ENCODE results near the gene SIX3. TPM values are rescaled to one million over a fixed set of nuclear protein-coding genes. Genes with fewer than 3 reads are reported as not detected.

The SIX3 gene
- total RNA-seq, 1 donor: not detected

DNA sequence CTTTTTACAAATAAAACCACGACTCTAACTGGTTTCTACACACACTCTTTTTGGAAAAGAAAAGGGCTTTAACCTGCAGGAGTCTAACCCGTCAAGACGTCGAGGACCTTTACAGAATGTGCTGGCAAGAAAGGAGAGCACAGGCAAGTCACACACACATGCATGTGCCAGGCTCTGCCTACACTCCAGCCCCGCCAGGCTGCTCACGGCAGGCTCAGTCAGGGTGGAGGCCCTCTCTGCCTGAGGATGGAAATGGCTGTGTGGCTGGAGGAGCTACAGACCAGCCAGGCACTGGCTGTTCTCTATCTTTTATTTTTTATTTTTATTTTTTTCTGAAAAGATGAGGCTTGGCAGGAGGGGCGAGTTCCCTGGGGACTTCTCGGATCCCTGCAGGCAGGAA, 10.2 kb downstream of the SIX3 start:
- Histone ChIP-seq H3K27ac (ENCODE audit: low read depth, low read length) (no peak overlapping the region), H3K9me3 (ENCODE audit: low read depth, low read length) (no peaks in the 10 kb centered on the region), H3K4me2 (ENCODE audit: insufficient read depth, low read length) (peak overlapping the region; percentile 88), H3K36me3 (ENCODE audit: insufficient read depth, low read length) (no peaks in the 10 kb centered on the region), H3K27me3 (ENCODE audit: insufficient read depth, low read length) (peaks cover 77% of the 10 kb centered on the region), H3K4me1 (ENCODE audit: insufficient read depth, low read length) (peaks cover 11% of the 10 kb centered on the region), H2AFZ (ENCODE audit: low read length) (no peak overlapping the region), H3K4me3 (ENCODE audit: insufficient read depth, low read length) (peak overlapping the region; percentile 65), H4K20me1 (ENCODE audit: insufficient read depth, low read length) (no peaks in the 10 kb centered on the region), H3K79me2 (ENCODE audit: insufficient read depth, low read length) (no peaks in the 10 kb centered on the region)
- TF ChIP-seq, protein P1, sequence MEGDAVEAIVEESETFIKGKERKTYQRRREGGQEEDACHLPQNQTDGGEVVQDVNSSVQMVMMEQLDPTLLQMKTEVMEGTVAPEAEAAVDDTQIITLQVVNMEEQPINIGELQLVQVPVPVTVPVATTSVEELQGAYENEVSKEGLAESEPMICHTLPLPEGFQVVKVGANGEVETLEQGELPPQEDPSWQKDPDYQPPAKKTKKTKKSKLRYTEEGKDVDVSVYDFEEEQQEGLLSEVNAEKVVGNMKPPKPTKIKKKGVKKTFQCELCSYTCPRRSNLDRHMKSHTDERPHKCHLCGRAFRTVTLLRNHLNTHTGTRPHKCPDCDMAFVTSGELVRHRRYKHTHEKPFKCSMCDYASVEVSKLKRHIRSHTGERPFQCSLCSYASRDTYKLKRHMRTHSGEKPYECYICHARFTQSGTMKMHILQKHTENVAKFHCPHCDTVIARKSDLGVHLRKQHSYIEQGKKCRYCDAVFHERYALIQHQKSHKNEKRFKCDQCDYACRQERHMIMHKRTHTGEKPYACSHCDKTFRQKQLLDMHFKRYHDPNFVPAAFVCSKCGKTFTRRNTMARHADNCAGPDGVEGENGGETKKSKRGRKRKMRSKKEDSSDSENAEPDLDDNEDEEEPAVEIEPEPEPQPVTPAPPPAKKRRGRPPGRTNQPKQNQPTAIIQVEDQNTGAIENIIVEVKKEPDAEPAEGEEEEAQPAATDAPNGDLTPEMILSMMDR (IDR thresholded peaks at IDR 0.05; ENCODE audit: extremely low read depth, low read depth, low read length): no peak
- DNase-seq (ENCODE audit: insufficient read length, low spot score, missing footprints): peak; percentile 79

DNA sequence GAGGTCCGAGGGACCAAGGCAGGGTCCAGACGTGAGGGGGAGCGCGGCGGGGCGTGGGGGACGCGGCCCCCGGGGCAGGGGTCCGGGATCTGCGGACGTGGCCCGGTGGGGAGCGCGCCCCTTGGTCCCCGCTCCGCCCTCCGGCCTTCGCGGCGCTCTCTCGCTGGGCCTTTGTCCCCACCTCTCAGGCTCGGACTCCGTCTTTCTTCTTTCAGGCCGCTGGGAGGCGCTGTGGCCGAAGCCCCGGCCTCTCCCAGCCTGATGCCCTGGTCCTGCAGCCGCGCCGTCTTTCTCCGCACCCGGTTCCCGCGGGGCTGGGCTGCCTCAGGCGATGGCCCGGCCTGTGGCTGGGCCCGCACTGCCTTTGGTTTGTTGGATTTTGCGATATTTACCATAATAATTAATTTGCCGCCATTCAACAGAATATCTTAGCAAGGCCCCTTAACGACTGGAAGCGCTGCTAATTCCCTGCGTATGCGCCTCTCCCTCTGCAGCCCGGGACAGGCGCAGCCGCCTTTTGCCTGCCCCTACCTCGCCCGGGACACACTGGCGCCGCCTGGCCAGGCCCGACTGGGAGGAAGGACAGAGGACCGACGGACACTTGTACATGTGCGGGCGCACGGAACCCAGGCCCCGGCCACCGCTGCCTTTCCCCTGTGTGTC, 10.8 kb downstream of the SIX3 start:
- Histone ChIP-seq H3K4me3 (ENCODE audit: insufficient read depth, low read length) (peak overlapping the region; percentile 65), H4K20me1 (ENCODE audit: insufficient read depth, low read length) (no peaks in the 10 kb centered on the region), H3K4me2 (ENCODE audit: insufficient read depth, low read length) (peak overlapping the region; percentile 88), H3K9me3 (ENCODE audit: low read depth, low read length) (no peaks in the 10 kb centered on the region), H3K36me3 (ENCODE audit: insufficient read depth, low read length) (no peaks in the 10 kb centered on the region), H2AFZ (ENCODE audit: low read length) (peak overlapping the region; percentile 70), H3K27me3 (ENCODE audit: insufficient read depth, low read length) (peaks cover 71% of the 10 kb centered on the region), H3K27ac (ENCODE audit: low read depth, low read length) (no peak overlapping the region), H3K79me2 (ENCODE audit: insufficient read depth, low read length) (no peaks in the 10 kb centered on the region), H3K4me1 (ENCODE audit: insufficient read depth, low read length) (peaks cover 11% of the 10 kb centered on the region)
- peak; percentile 98 for DNase-seq (ENCODE audit: insufficient read length, low spot score, missing footprints)
- TF ChIP-seq, protein P1 (IDR thresholded peaks at IDR 0.05; ENCODE audit: extremely low read depth, low read depth, low read length): peak; percentile 70

DNA sequence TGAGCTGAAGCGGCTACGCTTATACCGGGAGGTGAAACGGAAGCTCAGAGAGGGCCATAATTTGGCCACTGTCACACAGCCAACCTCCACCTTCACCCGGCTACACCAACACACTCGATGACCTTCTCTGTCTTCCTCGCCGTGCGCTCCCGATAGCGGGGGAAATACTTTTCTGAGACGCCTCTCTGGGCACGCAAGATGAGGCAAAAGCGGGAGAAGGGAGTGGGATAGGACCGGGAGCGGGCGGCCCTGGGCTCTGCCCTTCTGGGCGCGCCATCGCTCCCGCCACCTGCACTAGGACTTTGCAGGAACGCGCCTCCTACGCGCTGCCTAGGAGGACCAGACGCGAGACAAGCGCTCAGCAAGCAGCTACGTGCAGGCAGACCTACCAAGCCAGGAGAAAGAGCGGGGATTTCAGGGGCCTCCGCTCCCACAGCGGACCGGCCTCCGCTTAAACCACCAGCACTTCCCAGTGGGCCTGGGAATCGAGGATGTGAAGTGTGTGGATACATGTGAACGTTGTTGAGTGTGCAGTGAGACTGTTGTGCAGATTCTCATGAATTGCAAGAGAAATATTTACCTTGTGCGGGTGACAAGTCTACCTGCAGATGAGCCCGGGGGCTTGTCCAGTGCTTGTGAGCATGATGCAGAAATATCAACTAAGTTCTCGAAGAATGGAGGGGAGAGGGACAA, 11.4 kb downstream of the SIX3 start:
- no peak overlapping the region for H3K27ac ChIP-seq (ENCODE audit: low read depth, low read length)
- peaks cover 11% of the 10 kb centered on the region for H3K4me1 ChIP-seq (ENCODE audit: insufficient read depth, low read length)
- H3K79me2 ChIP-seq (ENCODE audit: insufficient read depth, low read length): no peaks in the 10 kb centered on the region
- peak overlapping the region; percentile 70 for H2AFZ ChIP-seq (ENCODE audit: low read length)
- no peaks in the 10 kb centered on the region for H3K9me3 ChIP-seq (ENCODE audit: low read depth, low read length)
- TF ChIP-seq, protein P1 (IDR thresholded peaks at IDR 0.05; ENCODE audit: extremely low read depth, low read depth, low read length): no peak
- H3K36me3 ChIP-seq (ENCODE audit: insufficient read depth, low read length): no peaks in the 10 kb centered on the region
- H3K4me3 ChIP-seq (ENCODE audit: insufficient read depth, low read length): peak overlapping the region; percentile 65
- H4K20me1 ChIP-seq (ENCODE audit: insufficient read depth, low read length): no peaks in the 10 kb centered on the region
- DNase-seq (ENCODE audit: insufficient read length, low spot score, missing footprints): peak; percentile 85
- H3K27me3 ChIP-seq (ENCODE audit: insufficient read depth, low read length): peaks cover 67% of the 10 kb centered on the region
- H3K4me2 ChIP-seq (ENCODE audit: insufficient read depth, low read length): peak overlapping the region; percentile 88

DNA sequence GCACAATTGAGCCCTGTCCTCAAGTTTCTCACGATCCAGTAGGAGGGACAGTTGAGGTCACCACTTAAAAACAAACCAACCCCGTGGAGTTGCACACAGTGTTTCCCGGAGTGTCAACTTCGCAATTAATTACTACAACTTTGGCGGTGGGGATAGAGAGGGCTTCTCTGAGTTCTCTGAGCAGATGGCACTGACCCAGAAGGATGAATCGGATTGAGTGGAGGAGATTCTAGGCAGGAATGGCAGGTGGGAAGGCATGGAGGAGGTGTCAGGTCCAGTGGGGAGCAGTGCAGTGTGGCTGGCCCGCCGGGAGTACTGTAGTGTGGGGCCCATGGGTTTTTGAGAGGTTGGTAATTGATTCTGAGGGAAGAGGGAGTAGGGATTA, 12.0 kb downstream of the SIX3 start:
- peaks cover 11% of the 10 kb centered on the region for H3K4me1 ChIP-seq (ENCODE audit: insufficient read depth, low read length)
- TF ChIP-seq, protein P1 (IDR thresholded peaks at IDR 0.05; ENCODE audit: extremely low read depth, low read depth, low read length): no peak
- no peaks in the 10 kb centered on the region for H3K79me2 ChIP-seq (ENCODE audit: insufficient read depth, low read length)
- peaks cover 67% of the 10 kb centered on the region for H3K27me3 ChIP-seq (ENCODE audit: insufficient read depth, low read length)
- no peaks in the 10 kb centered on the region for H3K9me3 ChIP-seq (ENCODE audit: low read depth, low read length)
- no peaks in the 10 kb centered on the region for H3K36me3 ChIP-seq (ENCODE audit: insufficient read depth, low read length)
- H3K4me3 ChIP-seq (ENCODE audit: insufficient read depth, low read length): no peak overlapping the region
- H3K27ac ChIP-seq (ENCODE audit: low read depth, low read length): no peak overlapping the region
- H3K4me2 ChIP-seq (ENCODE audit: insufficient read depth, low read length): no peak overlapping the region
- no peaks in the 10 kb centered on the region for H4K20me1 ChIP-seq (ENCODE audit: insufficient read depth, low read length)
- no peak overlapping the region for H2AFZ ChIP-seq (ENCODE audit: low read length)
- peak; percentile 37 for DNase-seq (ENCODE audit: insufficient read length, low spot score, missing footprints)
